MCF 10A (cell line): Measurements from ENCODE around the gene TCF7L2. TPM values are rescaled to one million over a fixed set of nuclear protein-coding genes. Genes with fewer than 3 reads are reported as not detected.

ENCODE experiments used
- Bru-seq: library from RNA; stranded (reverse); fragments of 400-500 nt; gene quantifications from one replicate; lab custom pipeline; 2021; lab: Mats Ljungman, UMichigan
- BruChase-seq, 2 experiments: library from RNA; stranded (reverse); fragments of 400-500 nt; gene quantifications; one replicate each; lab custom pipeline; 2021; lab: Mats Ljungman, UMichigan
- BruUV-seq: library from RNA; stranded (reverse); fragments of 400-500 nt; replicated peaks from 2 replicates; lab custom pipeline; 2021; lab: Mats Ljungman, UMichigan
- CTCF ChIA-PET: fragments of 300-600 bp; sonication (Branson Sonifier 250); formaldehyde crosslinking; extraction: SDS; loops from one replicate; lab custom pipeline; 2021; ENCODE audit warnings: antibody characterized with exemption, inconsistent platforms; lab: Yijun Ruan, JAX
- POLR2A ChIA-PET: fragments of 300-600, 350-650 bp; sonication (Branson Sonifier 250); formaldehyde crosslinking; extraction: SDS; loops from one replicate; lab custom pipeline; 2020; ENCODE audit warnings: antibody characterized with exemption, inconsistent platforms; lab: Yijun Ruan, JAX
- DNase-seq: peaks from one replicate; pipeline ENCODE4 v3.0.0-alpha.2; 2018; ENCODE audit not compliant: unreplicated experiment
- H3K27ac Mint-ChIP-seq: one replicate; pipeline ENCODE4 v1.8.0; 2022; ENCODE audit warnings: mild to moderate bottlenecking, low read depth, mixed read lengths; ENCODE audit not compliant: unreplicated experiment
- H3K27me3 Mint-ChIP-seq: one replicate; pipeline ENCODE4 v1.8.0; 2022; ENCODE audit warnings: mixed read lengths; ENCODE audit not compliant: insufficient read depth, unreplicated experiment
- H3K36me3 Mint-ChIP-seq: one replicate; pipeline ENCODE4 v1.8.0; 2022; ENCODE audit warnings: mild to moderate bottlenecking, moderate library complexity, mixed read lengths; ENCODE audit not compliant: insufficient read depth, unreplicated experiment
- H3K4me1 Mint-ChIP-seq: one replicate; pipeline ENCODE4 v1.8.0; 2022; ENCODE audit warnings: mixed read lengths; ENCODE audit not compliant: insufficient read depth, unreplicated experiment
- H3K4me3 Mint-ChIP-seq: one replicate; pipeline ENCODE4 v1.8.0; 2022; ENCODE audit warnings: mild to moderate bottlenecking, moderate library complexity, mixed read lengths; ENCODE audit not compliant: unreplicated experiment
- H3K9me3 Mint-ChIP-seq: one replicate; pipeline ENCODE4 v1.8.0; 2022; ENCODE audit warnings: mixed read lengths; ENCODE audit not compliant: unreplicated experiment
- intact Hi-C: fragments of 100-400 bp; cut with micrococcal nuclease; formaldehyde crosslinking; loops from 2 replicates; pipeline ENCODE4 v1.14.1; 2022
- long read RNA-seq: library from polyadenylated mRNA; stranded (forward); transcript quantifications from one replicate; pipeline ENCODE4 v2.0.0, GENCODE V29; 2022
- total RNA-seq: library from RNA; stranded (reverse); gene quantifications from 2 replicates; pipeline ENCODE4 v1.2.3, GENCODE V29; 2022
- TF ChIP-seq, protein P1 (sequence below): fragments of 200-600 bp; IDR thresholded peaks from one replicate; pipeline ENCODE4 v1.8.0; 2022; ENCODE audit warnings: antibody characterized with exemption, mild to moderate bottlenecking; ENCODE audit not compliant: unreplicated experiment

The TCF7L2 gene
- total RNA-seq (25.2 and 25.7 TPM in 2 replicates), Bru-seq, nascent RNA (percentile 88 among the genes with signal in this experiment), BruChase-seq, experiment 1, labeled RNA remaining after a 6-hour chase (percentile 71 among the genes with signal in this experiment), BruChase-seq, experiment 2, labeled RNA remaining after a 2-hour chase (percentile 77 among the genes with signal in this experiment)
- long read RNA-seq, partial matches to known transcripts, result 10 of 25 reads
- long read RNA-seq, other reads (novel, unspliced or antisense), result 12 of 25 reads

DNA sequence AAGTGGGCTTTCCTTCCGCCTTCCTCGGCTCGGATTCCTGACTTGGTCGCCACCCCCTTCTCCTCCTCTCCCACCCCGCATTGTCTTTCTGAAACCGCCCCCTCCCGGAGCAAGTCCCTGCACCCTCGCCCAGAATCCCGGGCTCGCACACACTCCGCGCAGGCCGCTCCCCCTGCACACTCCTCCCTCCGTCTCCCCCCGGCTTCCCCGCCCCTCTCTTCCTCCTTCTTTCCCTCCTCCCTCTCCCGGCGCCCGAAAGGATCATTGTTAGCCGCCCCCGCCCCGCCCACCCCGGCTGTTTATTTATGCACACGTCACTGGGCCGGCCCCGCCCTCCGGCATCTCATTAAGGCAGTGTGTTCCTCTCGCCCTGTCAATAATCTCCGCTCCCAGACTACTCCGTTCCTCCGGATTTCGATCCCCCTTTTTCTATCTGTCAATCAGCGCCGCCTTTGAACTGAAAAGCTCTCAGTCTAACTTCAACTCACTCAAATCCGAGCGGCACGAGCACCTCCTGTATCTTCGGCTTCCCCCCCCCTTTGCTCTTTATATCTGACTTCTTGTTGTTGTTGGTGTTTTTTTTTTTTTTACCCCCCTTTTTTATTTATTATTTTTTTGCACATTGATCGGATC is at the start of gene TCF7L2:
Gene TCF7L2 (plus strand): TSS at position 373 of the 633 bp plus-strand sequence. CDS start 510 bp downstream, outside the sequence.
- TF ChIP-seq, protein P1, sequence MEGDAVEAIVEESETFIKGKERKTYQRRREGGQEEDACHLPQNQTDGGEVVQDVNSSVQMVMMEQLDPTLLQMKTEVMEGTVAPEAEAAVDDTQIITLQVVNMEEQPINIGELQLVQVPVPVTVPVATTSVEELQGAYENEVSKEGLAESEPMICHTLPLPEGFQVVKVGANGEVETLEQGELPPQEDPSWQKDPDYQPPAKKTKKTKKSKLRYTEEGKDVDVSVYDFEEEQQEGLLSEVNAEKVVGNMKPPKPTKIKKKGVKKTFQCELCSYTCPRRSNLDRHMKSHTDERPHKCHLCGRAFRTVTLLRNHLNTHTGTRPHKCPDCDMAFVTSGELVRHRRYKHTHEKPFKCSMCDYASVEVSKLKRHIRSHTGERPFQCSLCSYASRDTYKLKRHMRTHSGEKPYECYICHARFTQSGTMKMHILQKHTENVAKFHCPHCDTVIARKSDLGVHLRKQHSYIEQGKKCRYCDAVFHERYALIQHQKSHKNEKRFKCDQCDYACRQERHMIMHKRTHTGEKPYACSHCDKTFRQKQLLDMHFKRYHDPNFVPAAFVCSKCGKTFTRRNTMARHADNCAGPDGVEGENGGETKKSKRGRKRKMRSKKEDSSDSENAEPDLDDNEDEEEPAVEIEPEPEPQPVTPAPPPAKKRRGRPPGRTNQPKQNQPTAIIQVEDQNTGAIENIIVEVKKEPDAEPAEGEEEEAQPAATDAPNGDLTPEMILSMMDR, result no peak
- Mint-ChIP-seq H3K4me1 (peaks cover 13% of the 10 kb centered on the region), H3K27me3 (no peaks in the 10 kb centered on the region), H3K9me3 (no peaks in the 10 kb centered on the region), H3K36me3 (peaks cover 21% of the 10 kb centered on the region), H3K4me3 (peak within 1 kb of the TSS; percentile 76), H3K27ac (peak within 1 kb of the TSS; percentile 87)
- BruUV-seq, result no TSS peak
- POLR2A ChIA-PET, result interaction anchor here (0.6 to 1.7 kb wide), 17 partner anchors 12 to 382 kb away, joined by 3 to 11 read pairs (median 5); no protein-coding TSS in a partner anchor
- DNase-seq, result peak; percentile 99
- CTCF ChIA-PET, result interaction anchor here (0.7 to 1.0 kb wide), 3 partner anchors 9 to 229 kb away, joined by 3 to 5 read pairs (median 4); no protein-coding TSS in a partner anchor
- intact Hi-C loops, result loop anchor here (1.0 to 10.0 kb wide), 6 partner anchors 107 to 435 kb away; no protein-coding TSS in a partner anchor

DNA sequence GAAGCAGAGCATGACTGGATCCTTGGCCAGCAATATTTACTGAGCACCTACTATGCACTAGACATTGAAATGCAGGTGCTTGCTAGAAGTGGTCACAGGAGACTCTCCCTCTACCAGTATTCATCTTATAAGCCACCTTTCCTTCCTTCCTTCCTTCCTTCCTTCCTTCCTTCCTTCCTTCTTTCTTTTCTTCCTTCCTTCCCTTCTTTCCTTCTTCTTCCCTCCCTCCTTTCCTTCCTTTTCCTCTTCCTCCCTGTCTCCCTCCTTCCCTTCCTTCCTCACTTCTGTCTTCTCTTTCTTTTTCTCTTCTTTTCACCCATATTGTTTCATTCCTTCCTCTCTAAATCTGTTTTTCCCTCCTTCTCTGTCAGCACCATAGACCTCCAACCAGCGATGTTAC is 47.3 kb upstream of the TCF7L2 start:
- H3K4me3 Mint-ChIP-seq, result no peak overlapping the region
- BruUV-seq, result no TSS peak
- H3K9me3 Mint-ChIP-seq, result no peaks in the 10 kb centered on the region
- ChIA-PET POLR2A (interaction anchor here (1.6 kb wide), 1 partner anchor 9 kb away, joined by 3 read pairs; no protein-coding TSS in a partner anchor), CTCF (no interaction called here)
- intact Hi-C loops, result no loop called here
- TF ChIP-seq, protein P1, result no peak
- H3K4me1 Mint-ChIP-seq, result peaks cover 4% of the 10 kb centered on the region
- no peak overlapping the region for H3K27ac Mint-ChIP-seq
- no peaks in the 10 kb centered on the region for H3K27me3 Mint-ChIP-seq
- DNase-seq, result no peak
- H3K36me3 Mint-ChIP-seq, result no peaks in the 10 kb centered on the region

DNA sequence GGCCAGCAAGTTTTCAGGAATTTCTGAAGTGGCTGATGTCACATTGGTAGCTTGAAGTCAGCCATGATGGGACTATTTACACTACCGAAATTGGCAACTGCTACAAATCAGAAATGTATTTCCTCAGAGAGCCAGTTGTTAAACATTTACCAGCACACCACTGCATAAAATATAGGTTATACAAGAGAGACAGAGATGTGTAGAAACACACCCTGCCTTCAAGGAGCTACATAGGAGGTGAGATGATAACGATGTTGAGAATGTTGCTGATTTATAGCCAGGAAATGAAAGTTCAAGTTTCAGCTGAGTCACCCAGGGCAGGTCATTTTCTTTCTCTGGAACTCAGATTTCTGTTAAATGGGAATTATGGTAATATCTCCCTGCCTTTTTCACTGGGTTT is 46.0 kb upstream of the TCF7L2 start:
- ChIA-PET POLR2A (no interaction called here), CTCF (interaction anchor here (0.8 to 1.1 kb wide), 3 partner anchors 11 to 432 kb away, joined by 3 to 4 read pairs (median 4); no protein-coding TSS in a partner anchor)
- intact Hi-C loops, result no loop called here
- Mint-ChIP-seq H3K36me3 (no peaks in the 10 kb centered on the region), H3K4me1 (peaks cover 4% of the 10 kb centered on the region), H3K27ac (no peak overlapping the region), H3K9me3 (no peaks in the 10 kb centered on the region), H3K27me3 (no peaks in the 10 kb centered on the region), H3K4me3 (no peak overlapping the region)
- BruUV-seq, result no TSS peak
- TF ChIP-seq, protein P1, result no peak
- DNase-seq, result peak; percentile 26

DNA sequence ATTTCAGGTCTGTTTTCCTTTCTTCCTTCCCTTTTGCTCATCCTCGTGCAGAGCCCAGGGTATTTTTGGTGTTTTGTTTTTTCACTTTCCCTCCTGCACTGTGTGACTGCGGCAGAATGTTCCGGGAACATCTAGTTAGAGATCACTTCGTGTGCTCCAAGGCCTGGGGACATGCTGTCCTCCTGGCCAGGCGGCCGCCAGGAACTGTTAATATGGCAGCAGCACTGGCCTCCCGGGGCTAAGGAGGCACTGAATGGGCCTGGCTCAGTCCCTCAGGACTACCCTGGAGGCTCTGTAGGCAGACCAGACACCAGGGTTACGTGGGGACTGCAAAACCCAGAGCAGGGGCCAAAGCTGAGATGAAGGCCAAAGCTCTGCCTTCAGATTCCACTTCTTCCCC is 43.1 kb upstream of the TCF7L2 start:
- H3K4me1 Mint-ChIP-seq, result peaks cover 4% of the 10 kb centered on the region
- H3K27ac Mint-ChIP-seq, result no peak overlapping the region
- TF ChIP-seq, protein P1, result no peak
- DNase-seq, result no peak
- POLR2A ChIA-PET, result interaction anchor here (0.6 kb wide), 1 partner anchor 42 kb away, joined by 3 read pairs; no protein-coding TSS in a partner anchor
- CTCF ChIA-PET, result no interaction called here
- H3K27me3 Mint-ChIP-seq, result no peaks in the 10 kb centered on the region
- H3K4me3 Mint-ChIP-seq, result no peak overlapping the region
- H3K9me3 Mint-ChIP-seq, result no peaks in the 10 kb centered on the region
- H3K36me3 Mint-ChIP-seq, result no peaks in the 10 kb centered on the region
- intact Hi-C loops, result no loop called here
- BruUV-seq, result no TSS peak
